SK-N-MC (cell line): ENCODE data around the gene COBL.

Experiments
- DNase-seq: peaks from one replicate; pipeline ENCODE4 v3.0.0-alpha.2; 2011; ENCODE audit warnings: low read depth, low spot score
- H3K27ac ChIP-seq: fragments of 200-600 bp; sonication (generic); 2 replicates; pipeline ENCODE4 v1.5.1; 2016; ENCODE audit warnings: mixed run types
- H3K36me3 ChIP-seq: fragments of 200-600 bp; sonication (generic); 2 replicates; pipeline ENCODE4 v1.6.1; 2017; ENCODE audit warnings: antibody characterized with exemption, low read length, mixed read lengths; ENCODE audit not compliant: insufficient read depth
- H3K4me3 ChIP-seq: fragments of 200-600 bp; sonication (generic); 2 replicates; pipeline ENCODE4 v1.5.1; 2016
- H3K9ac ChIP-seq: fragments of 200-600 bp; sonication (generic); 2 replicates; pipeline ENCODE4 v1.8.0; 2017; ENCODE audit warnings: mixed run types, mixed read lengths; ENCODE audit not compliant: insufficient read length
- H3K9me3 ChIP-seq: fragments of 200-600 bp; sonication (generic); 2 replicates; pipeline ENCODE4 v1.6.1; 2017; ENCODE audit warnings: low read depth, mild to moderate bottlenecking, antibody characterized with exemption, low read length, moderate library complexity, mixed read lengths
- EZH2 ChIP-seq: fragments of 200-600 bp; sonication (generic); IDR thresholded peaks from one replicate; pipeline ENCODE4 v1.6.1; 2017; ENCODE audit warnings: antibody characterized with exemption
- FOXP2 ChIP-seq: optimal IDR thresholded peaks from 2 replicates; pipeline ENCODE3; 2011; ENCODE audit warnings: mild to moderate bottlenecking, moderate library complexity; ENCODE audit not compliant: insufficient read depth; ENCODE audit errors: extremely low read length, control extremely low read depth
- POLR2AphosphoS5 ChIP-seq: IDR thresholded peaks from 2 replicates; pipeline ENCODE4 v1.6.1; 2012; ENCODE audit warnings: mild to moderate bottlenecking, low read depth, low read length, borderline replicate concordance

The COBL gene

GRCh38 chr7:51160990-51161615, 155.5 kb downstream of the COBL start:
- Histone ChIP-seq H3K9me3 (no peaks in the 10 kb centered on the region), H3K9ac (no peak overlapping the region), H3K27ac (no peak overlapping the region), H3K36me3 (no peaks in the 10 kb centered on the region), H3K4me3 (no peak overlapping the region)
- TF ChIP-seq FOXP2 (no peak), POLR2AphosphoS5 (no peak), EZH2 (no peak)
- DNase-seq, result peak; percentile 6

DNA sequence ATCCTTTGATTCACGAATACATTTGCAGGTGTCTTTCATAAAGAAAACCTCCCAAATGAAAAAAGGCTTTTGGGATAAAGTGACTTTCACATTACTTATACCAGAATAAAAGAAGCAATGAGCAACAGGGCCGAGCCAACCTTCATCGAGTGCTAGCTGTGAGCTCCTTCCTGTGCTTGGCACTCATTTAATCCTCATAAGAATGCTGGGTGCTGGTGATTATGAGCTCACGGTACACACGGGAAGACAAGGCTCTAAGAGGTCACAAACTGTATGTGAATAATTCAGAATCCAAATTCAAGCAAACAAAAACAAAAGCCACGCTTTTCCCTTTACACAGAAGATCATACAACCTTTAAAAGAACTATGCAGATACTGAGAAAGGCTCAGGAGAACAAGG, 156.2 kb downstream of the COBL start:
- Histone ChIP-seq H3K4me3 (no peak overlapping the region), H3K27ac (no peak overlapping the region), H3K36me3 (no peaks in the 10 kb centered on the region), H3K9me3 (no peaks in the 10 kb centered on the region), H3K9ac (no peak overlapping the region)
- TF ChIP-seq FOXP2 (no peak), POLR2AphosphoS5 (no peak), EZH2 (no peak)
- DNase-seq, result no peak

GRCh38 chr7:51158742-51159445, 157.7 kb downstream of the COBL start:
- no peaks in the 10 kb centered on the region for H3K9me3 ChIP-seq
- H3K27ac ChIP-seq, result no peak overlapping the region
- H3K9ac ChIP-seq, result no peak overlapping the region
- H3K4me3 ChIP-seq, result no peak overlapping the region
- no peaks in the 10 kb centered on the region for H3K36me3 ChIP-seq
- no peak for TF ChIP-seq POLR2AphosphoS5
- no peak for TF ChIP-seq EZH2
- no peak for TF ChIP-seq FOXP2
- no peak for DNase-seq

- no peak for DNase-seq
- Histone ChIP-seq H3K9ac (no peak overlapping the region), H3K4me3 (no peak overlapping the region), H3K36me3 (no peaks in the 10 kb centered on the region), H3K9me3 (no peaks in the 10 kb centered on the region), H3K27ac (no peak overlapping the region)
- TF ChIP-seq EZH2 (no peak), FOXP2 (no peak), POLR2AphosphoS5 (no peak)
These were observed 158.4 kb downstream of the COBL start for GRCh38 chr7:51158211-51158610.

DNA sequence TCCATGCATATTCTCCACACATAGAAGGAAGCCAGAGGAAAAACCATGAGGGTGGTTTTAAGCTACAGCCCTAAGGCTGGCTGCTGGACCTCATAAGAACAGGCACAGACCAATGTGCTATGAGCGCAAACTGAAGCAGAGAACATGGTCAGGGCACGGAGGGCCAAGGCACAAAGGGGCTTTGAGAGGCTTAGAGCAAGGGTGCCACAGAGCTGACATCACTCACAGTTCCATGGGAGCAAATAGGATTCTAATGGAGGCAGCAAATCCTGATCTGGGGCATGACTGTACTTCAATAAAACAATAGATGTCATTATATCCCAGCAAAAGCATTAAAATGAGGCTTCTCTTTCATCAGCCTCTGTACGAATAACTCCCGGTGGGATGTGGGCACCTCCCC, 162.4 kb downstream of the COBL start:
- Histone ChIP-seq H3K4me3 (no peak overlapping the region), H3K9me3 (no peaks in the 10 kb centered on the region), H3K27ac (no peak overlapping the region), H3K9ac (no peak overlapping the region), H3K36me3 (no peaks in the 10 kb centered on the region)
- TF ChIP-seq FOXP2, result no peak
- no peak for TF ChIP-seq POLR2AphosphoS5
- TF ChIP-seq EZH2, result no peak
- DNase-seq, result no peak

GRCh38 chr7:51152706-51153200, 163.9 kb downstream of the COBL start:
- no peak overlapping the region for H3K9ac ChIP-seq
- H3K36me3 ChIP-seq, result no peaks in the 10 kb centered on the region
- TF ChIP-seq POLR2AphosphoS5 (no peak), EZH2 (no peak), FOXP2 (no peak)
- H3K27ac ChIP-seq, result no peak overlapping the region
- no peaks in the 10 kb centered on the region for H3K9me3 ChIP-seq
- H3K4me3 ChIP-seq, result no peak overlapping the region
- no peak for DNase-seq

GRCh38 chr7:51151455-51151854, 165.2 kb downstream of the COBL start:
- Histone ChIP-seq H3K4me3 (no peak overlapping the region), H3K9me3 (no peaks in the 10 kb centered on the region), H3K27ac (no peak overlapping the region), H3K36me3 (no peaks in the 10 kb centered on the region), H3K9ac (no peak overlapping the region)
- no peak for DNase-seq
- no peak for TF ChIP-seq FOXP2
- no peak for TF ChIP-seq POLR2AphosphoS5
- TF ChIP-seq EZH2, result no peak

- Histone ChIP-seq H3K9ac (no peak overlapping the region), H3K36me3 (no peaks in the 10 kb centered on the region), H3K27ac (no peak overlapping the region), H3K9me3 (no peaks in the 10 kb centered on the region), H3K4me3 (no peak overlapping the region)
- TF ChIP-seq FOXP2 (no peak), EZH2 (no peak), POLR2AphosphoS5 (no peak)
- no peak for DNase-seq
These were observed 166.4 kb downstream of the COBL start for GRCh38 chr7:51150193-51150592.
